ENCODE measurements around the gene CLSTN3.
A peak's percentile ranks its signal among the peaks of the same experiment; 100 is the strongest.

GRCh38 chr12:7108796-7109571 is 21.2 kb upstream of the CLSTN3 start, which contains the start of gene C1RL:
- TF ChIP-seq CEBPB (IDR thresholded peaks at IDR 0.05) (peak; percentile 95), TCF12 (IDR thresholded peaks at IDR 0.05; ENCODE audit: low read depth) (no peak), FOXM1 (IDR thresholded peaks at IDR 0.05; ENCODE audit: borderline replicate concordance, low read depth) (no peak), RAD21 (IDR thresholded peaks at IDR 0.05; ENCODE audit: low read depth) (peak; percentile 81), YY1 (IDR thresholded peaks at IDR 0.05; ENCODE audit: low read depth) (no peak), MAX (IDR thresholded peaks at IDR 0.05) (no peak), REST (IDR thresholded peaks at IDR 0.05; ENCODE audit: low read depth) (no peak), EGR1 (IDR thresholded peaks at IDR 0.05) (no peak), EP300 (IDR thresholded peaks at IDR 0.05; ENCODE audit: borderline replicate concordance) (no peak), TAF1 (IDR thresholded peaks at IDR 0.05; ENCODE audit: low read depth) (no peak), USF1 (IDR thresholded peaks at IDR 0.05) (no peak), CREB1 (IDR thresholded peaks at IDR 0.05; ENCODE audit: low read depth) (no peak)
